Measurements from ENCODE around the gene TRAIP.

GRCh38 chr3:49841806-49842205 is 14.6 kb downstream of the TRAIP start:
- TF ChIP-seq CTCF (IDR thresholded peaks at IDR 0.05) (no peak), EZH2 (IDR thresholded peaks at IDR 0.05; ENCODE audit: borderline replicate concordance, insufficient read depth, low read depth, low read length, poor library complexity, severe bottlenecking) (no peak)
